IMR-90 (cell line): ENCODE measurements around the gene EHF. TPM values are rescaled to one million over a fixed set of nuclear protein-coding genes. Genes with fewer than 3 reads are reported as not detected.

Experiments used
- ATAC-seq: fragments of 200-7000 bp; cut with Tn5 transposase; 2 replicates; pipeline ENCODE4 v1.9.1; 2020; ENCODE audit warnings: low read depth, mild to moderate bottlenecking, moderate library complexity
- BruUV-seq: library from RNA; stranded (reverse); fragments of 400-500 nt; replicated peaks from 2 replicates; lab custom pipeline; 2021; lab: Mats Ljungman, UMichigan
- CTCF ChIA-PET: fragments of 300-600 bp; formaldehyde crosslinking; extraction: SDS; loops from one replicate; lab custom pipeline; 2021; ENCODE audit warnings: antibody characterized with exemption; lab: Yijun Ruan, JAX
- POLR2A ChIA-PET: fragments of 300-600 bp; sonication (Branson Sonifier 250); formaldehyde crosslinking; loops from one replicate; lab custom pipeline; 2022; ENCODE audit warnings: antibody characterized with exemption; ENCODE audit not compliant: unreplicated experiment; lab: Charles Lee
- DNase-seq: peaks from one replicate; pipeline ENCODE4 v3.0.0; 2013
- H2AFZ ChIP-seq: replicated peaks from 2 replicates; pipeline ENCODE3; 2013; ENCODE audit warnings: low read length, mild to moderate bottlenecking; ENCODE audit not compliant: poor library complexity
- H2AK5ac ChIP-seq: 2 replicates; pipeline ENCODE4 v1.6.1; 2013; ENCODE audit warnings: low read depth, low read length, inconsistent platforms
- H2AK9ac ChIP-seq: replicated peaks from 2 replicates; pipeline ENCODE3; 2013; ENCODE audit warnings: mild to moderate bottlenecking, low read depth, low read length, moderate library complexity; ENCODE audit not compliant: poor library complexity
- H2BK120ac ChIP-seq: 2 replicates; pipeline ENCODE4 v1.6.1; 2013; ENCODE audit warnings: low read depth, low read length, inconsistent platforms
- H2BK15ac ChIP-seq: 3 replicates; pipeline ENCODE4 v1.6.1; 2013; ENCODE audit warnings: low read depth, low read length, inconsistent platforms
- H2BK20ac ChIP-seq: 2 replicates; pipeline ENCODE4 v1.6.1; 2013; ENCODE audit warnings: low read depth, mild to moderate bottlenecking, inconsistent platforms, low read length, moderate library complexity
- H2BK5ac ChIP-seq: 2 replicates; pipeline ENCODE4 v1.6.1; 2013; ENCODE audit warnings: mild to moderate bottlenecking, low read depth, low read length, inconsistent platforms; ENCODE audit not compliant: poor library complexity, severe bottlenecking
- H3K14ac ChIP-seq: replicated peaks from 2 replicates; pipeline ENCODE4 v1.6.1; 2013; ENCODE audit warnings: low read depth, low read length, inconsistent platforms
- H3K18ac ChIP-seq: 2 replicates; pipeline ENCODE4 v1.6.1; 2013; ENCODE audit warnings: low read depth, low read length, control low read depth
- H3K23ac ChIP-seq: 2 replicates; pipeline ENCODE4 v1.6.1; 2013; ENCODE audit warnings: low read depth, low read length, inconsistent platforms
- H3K27ac ChIP-seq: 2 replicates; pipeline ENCODE4 v1.5.1; 2013; ENCODE audit warnings: mild to moderate bottlenecking, control low read depth, low read length; ENCODE audit not compliant: insufficient read depth
- H3K27me3 ChIP-seq: 2 replicates; pipeline ENCODE4 v1.6.1; 2013; ENCODE audit warnings: low read length; ENCODE audit not compliant: control insufficient read depth, insufficient read depth
- H3K36me3 ChIP-seq: 2 replicates; pipeline ENCODE4 v1.6.1; 2013; ENCODE audit warnings: low read length, mixed read lengths; ENCODE audit not compliant: control insufficient read depth, insufficient read depth
- H3K4ac ChIP-seq: 2 replicates; pipeline ENCODE4 v1.6.1; 2013; ENCODE audit warnings: low read depth, low read length, inconsistent platforms
- H3K4me1 ChIP-seq: 2 replicates; pipeline ENCODE4 v1.6.1; 2013; ENCODE audit warnings: low read length, mixed read lengths; ENCODE audit not compliant: control insufficient read depth, insufficient read depth
- H3K4me2 ChIP-seq: 2 replicates; pipeline ENCODE4 v1.6.1; 2013; ENCODE audit warnings: low read depth, mild to moderate bottlenecking, control low read depth, low read length, moderate library complexity
- H3K4me3 ChIP-seq: 2 replicates; pipeline ENCODE4 v1.5.1; 2013; ENCODE audit warnings: low read depth, mild to moderate bottlenecking, control low read depth, low read length, moderate library complexity; ENCODE audit not compliant: insufficient read depth
- H3K56ac ChIP-seq: 2 replicates; pipeline ENCODE4 v1.6.1; 2013; ENCODE audit warnings: low read length, inconsistent platforms; ENCODE audit not compliant: insufficient read depth; ENCODE audit errors: extremely low read depth
- H3K79me1 ChIP-seq, 2 experiments: 2 replicates each; pipeline ENCODE4 v1.6.1; 2013; ENCODE audit warnings: low read length in 2 of 2, inconsistent platforms in 1 of 2, low read depth in 1 of 2
- H3K9ac ChIP-seq: 2 replicates; pipeline ENCODE4 v1.6.1; 2013; ENCODE audit warnings: low read depth, low read length, control low read depth
- H3K9me1 ChIP-seq: 2 replicates; pipeline ENCODE4 v1.6.1; 2013; ENCODE audit warnings: low read length, inconsistent platforms; ENCODE audit not compliant: insufficient read depth
- H3K9me3 ChIP-seq: 2 replicates; pipeline ENCODE4 v1.6.1; 2013; ENCODE audit warnings: low read length; ENCODE audit not compliant: control insufficient read depth, insufficient read depth
- H4K20me1 ChIP-seq: 2 replicates; pipeline ENCODE4 v1.6.1; 2013; ENCODE audit warnings: low read length, inconsistent platforms; ENCODE audit not compliant: insufficient read depth
- H4K5ac ChIP-seq: 2 replicates; pipeline ENCODE4 v1.6.1; 2013; ENCODE audit warnings: mild to moderate bottlenecking, low read depth, low read length, control low read depth
- H4K8ac ChIP-seq, 2 experiments: 2 replicates each; pipeline ENCODE4 v1.6.1; 2013; ENCODE audit warnings: low read depth in 2 of 2, low read length in 2 of 2, control low read depth in 1 of 2, inconsistent platforms in 1 of 2
- H4K91ac ChIP-seq: 2 replicates; pipeline ENCODE4 v1.6.1; 2013; ENCODE audit warnings: low read depth, low read length, inconsistent platforms; ENCODE audit not compliant: insufficient read depth
- FOS ChIP-seq: fragments of 150-350 bp; IDR thresholded peaks from 2 replicates; pipeline ENCODE4 v1.6.1; 2016; ENCODE audit warnings: low read depth, low read length
- MAFK ChIP-seq: IDR thresholded peaks from 2 replicates; pipeline ENCODE4 v1.6.1; 2012; ENCODE audit warnings: low read depth, low read length, improper control_type of control experiment
- MXI1 ChIP-seq: IDR thresholded peaks from 2 replicates; pipeline ENCODE4 v1.6.1; 2012; ENCODE audit warnings: low read depth, mild to moderate bottlenecking, low read length, moderate library complexity, borderline replicate concordance
- WGBS, 2 experiments: methylation state at CpG; one replicate each; pipeline versions ENCODE4 v1.1.5 to v1.1.7; 2013; ENCODE audit warnings: missing lambda C conversion rate in 2 of 2; ENCODE audit not compliant: insufficient read length in 1 of 2; ENCODE audit errors: extremely low coverage in 2 of 2; 5-methylcytosine and 5-hydroxymethylcytosine counted together
- dilution Hi-C: fragments of 300-500 bp; cut with HindIII; formaldehyde crosslinking; loops from one replicate; pipeline ENCODE4 v1.14.3; 2018; ENCODE audit warnings: low sequenced_read_pairs; ENCODE audit not compliant: unreplicated experiment
- in situ Hi-C: fragments of 300-500 bp; cut with MboI; formaldehyde crosslinking; loops from 3 replicates; pipeline ENCODE4 v1.14.3; 2019; ENCODE audit warnings: low sequenced_read_pairs, inconsistent platforms, mixed read lengths
- intact Hi-C: fragments of 100-400 bp; cut with micrococcal nuclease; formaldehyde crosslinking; loops from 2 replicates; pipeline ENCODE4 v1.10.0; 2022
- polyA plus RNA-seq, 3 experiments: library from polyadenylated mRNA; depleted of rRNA; stranded (reverse); fragments of >200 nt; gene quantifications; 2 replicates each; pipeline ENCODE4 v1.2.3, GENCODE V29; 2012; ENCODE audit warnings: low replicate concordance in 1 of 3
- total RNA-seq: library from RNA; depleted of rRNA; stranded (reverse); fragments of >200 nt; gene quantifications from 2 replicates; pipeline ENCODE4 v1.2.3, GENCODE V29; 2012

The EHF gene
- total and polyA plus RNA-seq, 2 of the 4 experiments (the other 2 are of a cell fraction) = under 0.01 TPM; not detected in 1

- DNase-seq (peak; percentile 13), ATAC-seq (no peak)
- in situ Hi-C loops = no loop called here
- ChIA-PET POLR2A (no interaction called here), CTCF (no interaction called here)
- Histone ChIP-seq H3K9ac (no peak overlapping the region), H3K27me3 (no peaks in the 10 kb centered on the region), H2AK9ac (peak overlapping the region; percentile 4), H3K18ac (peak overlapping the region; percentile 58; the same call in 1 of the 2 replicates), H3K9me3 (no peaks in the 10 kb centered on the region), H4K5ac (peak overlapping the region; percentile 27; the same call in 1 of the 2 replicates), H3K9me1 (peaks cover 20% of the 10 kb centered on the region), H3K4me1 (peaks cover 15% of the 10 kb centered on the region), H3K4ac (peak overlapping the region; percentile 93; the same call in 1 of the 2 replicates), H3K4me3 (no peak overlapping the region), H3K27ac (no peak overlapping the region; the same call in 1 of the 2 replicates), H3K14ac (peak overlapping the region; percentile 71), H2BK5ac (peak overlapping the region; percentile 82), H4K8ac (peak overlapping the region; percentile 14 to 74; a peak in 3 of 4 replicates), H4K91ac (peak overlapping the region; percentile 58), H3K56ac (no peak overlapping the region), H3K4me2 (no peak overlapping the region), H2AFZ (peak overlapping the region; percentile 15), H2BK20ac (peak overlapping the region; percentile 96), H4K20me1 (no peaks in the 10 kb centered on the region), H3K36me3 (no peaks in the 10 kb centered on the region), H2BK15ac (peak overlapping the region; percentile 95), H2BK120ac (peak overlapping the region; percentile 96), H2AK5ac (peak overlapping the region; percentile 87), H3K23ac (peak overlapping the region; percentile 46; the same call in 1 of the 2 replicates), H3K79me1 (no peaks in the 10 kb centered on the region)
- dilution Hi-C loops = no loop called here
- no CpG with 5 or more reads among the region's 6 CpGs for WGBS, 2 experiments
- intact Hi-C loops = no loop called here
- TF ChIP-seq MAFK (peak; percentile 14; the same call in 1 of the 2 replicates), MXI1 (no peak), FOS (peak; percentile 31; the same call in 1 of the 2 replicates)
- no TSS peak for BruUV-seq
Measured at GRCh38 chr11:34652191-34652973, 31.5 kb downstream of the EHF start.
